Measurements from ENCODE around the gene S100B. TPM values are rescaled to one million over a fixed set of nuclear protein-coding genes. Genes with fewer than 3 reads are reported as not detected.

S100B gene
- total and polyA plus RNA-seq, 2 donors (not counting 3 experiments of a cell fraction or from before 2014, with no cell fraction given) = not detected

GRCh38 chr21:46570119-46570518 lies 34.8 kb downstream of the S100B start:
- no peak overlapping the region for H3K27ac ChIP-seq (ENCODE audit: insufficient read depth, low read depth, low read length)
- TF ChIP-seq EZH2 (IDR thresholded peaks at IDR 0.05; ENCODE audit: borderline replicate concordance, low read depth, low read length, severe bottlenecking) = no peak
- no peak for TF ChIP-seq POLR2AphosphoS5 (IDR thresholded peaks at IDR 0.05; ENCODE audit: insufficient read depth, low read depth, low read length)
- no peak for TF ChIP-seq MAX (IDR thresholded peaks at IDR 0.05; ENCODE audit: insufficient read depth, insufficient read length)
- TF ChIP-seq MYC (IDR thresholded peaks at IDR 0.05; ENCODE audit: low read depth, low read length) = no peak
- no peak for TF ChIP-seq POLR2A (IDR thresholded peaks at IDR 0.05; ENCODE audit: low read depth, low read length)
- no peak for TF ChIP-seq JUN (IDR thresholded peaks at IDR 0.05; ENCODE audit: borderline replicate concordance, insufficient read depth, insufficient read length, low read depth)
- no peak for TF ChIP-seq CTCF (IDR thresholded peaks at IDR 0.05; ENCODE audit: extremely low read depth in 1 of 2, insufficient read depth in 1 of 2, low read depth in 1 of 2, low read length in 2 of 2)
- no peak for TF ChIP-seq FOS (IDR thresholded peaks at IDR 0.05; ENCODE audit: borderline replicate concordance, insufficient read depth, low read length)
- TF ChIP-seq GATA2 (IDR thresholded peaks at IDR 0.05; ENCODE audit: insufficient read depth, insufficient read length, low read depth, low read length) = no peak
- dilution Hi-C loops (cut with MboI; ENCODE audit: extremely low pct_ligation_motif_present, low sequenced_read_pairs) = no loop called here
- H3K36me3 ChIP-seq (ENCODE audit: control insufficient read depth in 2 of 2, extremely low read depth in 1 of 2, insufficient read depth in 2 of 2, low read length in 2 of 2) = peaks cover 12 to 30% of the 10 kb centered on the region in 2 experiments
- H3K27me3 ChIP-seq (ENCODE audit: control insufficient read depth in 2 of 2, insufficient read depth in 2 of 2, low read length in 2 of 2) = no peaks in the 10 kb centered on the region
- no peaks in the 10 kb centered on the region for H3K79me2 ChIP-seq (ENCODE audit: control insufficient read depth, insufficient read depth, low read length)
- intact Hi-C loops (cut with micrococcal nuclease) = no loop called here
- H3K4me2 ChIP-seq (ENCODE audit: insufficient read depth, low read length) = no peak overlapping the region
- no peaks in the 10 kb centered on the region for H3K4me1 ChIP-seq (ENCODE audit: control insufficient read depth, extremely low read depth, insufficient read depth, low read length)
- no peaks in the 10 kb centered on the region for H3K9me3 ChIP-seq (replicated peaks; ENCODE audit: control insufficient read depth, insufficient read depth, low read length)
- FAIRE-seq (no peak), DNase-seq (ENCODE audit: low read depth, low spot score) (no peak)
- BruUV-seq (replicated peaks) = no TSS peak
- no peak overlapping the region for H3K9ac ChIP-seq (replicated peaks; ENCODE audit: extremely low read depth, insufficient read depth, low read length)
- no peak overlapping the region for H3K4me3 ChIP-seq (replicated peaks in 1 of 3; ENCODE audit: insufficient read depth in 1 of 3, low read depth in 1 of 3, low read length in 3 of 3)
- H2AFZ ChIP-seq (ENCODE audit: low read depth, low read length) = no peak overlapping the region
- no peaks in the 10 kb centered on the region for H4K20me1 ChIP-seq (replicated peaks; ENCODE audit: control insufficient read depth, extremely low read depth, insufficient read depth, low read length)
- ChIA-PET POLR2A (no interaction called here), CTCF (no interaction called here)
- H3K9me1 ChIP-seq (replicated peaks; ENCODE audit: control insufficient read depth, extremely low read depth, insufficient read depth, low read length) = no peaks in the 10 kb centered on the region

Measured in endothelial cell of umbilical vein (primary cell).